H1 (cell line): ENCODE results near the gene MEN1. TPM values are rescaled to one million over a fixed set of nuclear protein-coding genes. Genes with fewer than 3 reads are reported as not detected.
A peak's percentile ranks its signal among the peaks of the same experiment; 100 is the strongest.

Experiments
- CTCF ChIA-PET: fragments of 300-600 bp; sonication (Branson Sonifier 250); formaldehyde crosslinking; loops from one replicate; lab custom pipeline; 2021; ENCODE audit not compliant: partially characterized antibody; lab: Charles Lee
- POLR2A ChIA-PET: fragments of 300-600 bp; sonication (Branson Sonifier 250); formaldehyde crosslinking; loops from one replicate; lab custom pipeline; 2021; ENCODE audit warnings: inconsistent platforms; ENCODE audit not compliant: partially characterized antibody; lab: Charles Lee
- DNase-seq, 2 experiments: peaks; one replicate each; pipeline versions ENCODE4 v3.0.0 to v3.0.0-alpha.2; 2010 to 2022; ENCODE audit warnings: low spot score in 2 of 2, low read depth in 1 of 2, mixed read lengths in 1 of 2
- FAIRE-seq: peaks from 2 replicates; lab custom pipeline; 2011; peaks lifted over from hg19 to GRCh38; lab: Jason Lieb, UNC
- H2AFZ ChIP-seq: 2 replicates; pipeline ENCODE4 v1.8.1; 2012; ENCODE audit warnings: low read length, inconsistent platforms
- H2AK5ac ChIP-seq: 2 replicates; pipeline ENCODE4 v1.6.1; 2013; ENCODE audit warnings: low read depth, low read length
- H2BK120ac ChIP-seq: replicated peaks from 2 replicates; pipeline ENCODE3; 2013; ENCODE audit warnings: low read depth, low read length, inconsistent platforms
- H2BK12ac ChIP-seq: 2 replicates; pipeline ENCODE4 v1.6.1; 2013; ENCODE audit warnings: low read depth, low read length
- H2BK15ac ChIP-seq: 2 replicates; pipeline ENCODE4 v1.6.1; 2013; ENCODE audit warnings: low read length
- H2BK20ac ChIP-seq: 2 replicates; pipeline ENCODE4 v1.6.1; 2013; ENCODE audit warnings: low read length
- H2BK5ac ChIP-seq: 2 replicates; pipeline ENCODE4 v1.6.1; 2013; ENCODE audit warnings: low read depth, low read length
- H3K14ac ChIP-seq: 2 replicates; pipeline ENCODE4 v1.6.1; 2013; ENCODE audit warnings: inconsistent platforms; ENCODE audit not compliant: insufficient read length
- H3K18ac ChIP-seq: 2 replicates; pipeline ENCODE4 v1.6.1; 2013; ENCODE audit warnings: low read length; ENCODE audit errors: extremely low read depth
- H3K23ac ChIP-seq: 2 replicates; pipeline ENCODE4 v1.6.1; 2013; ENCODE audit warnings: inconsistent platforms; ENCODE audit not compliant: insufficient read length
- H3K23me2 ChIP-seq: 2 replicates; pipeline ENCODE4 v1.6.1; 2013; ENCODE audit warnings: low read depth, low read length
- H3K27ac ChIP-seq: 2 replicates; pipeline ENCODE4 v1.6.1; 2011; ENCODE audit warnings: low read depth, low read length, inconsistent platforms
- H3K27me3 ChIP-seq, 4 experiments: replicated peaks in 1 of 4; 1 replicate in 1 of 4; 2 replicates in 3 of 4; pipeline versions ENCODE4 v1.6.1 to v1.8.1; 2011 to 2013; ENCODE audit warnings: low read length in 3 of 4, mild to moderate bottlenecking in 3 of 4, inconsistent platforms in 2 of 4, mixed read lengths in 2 of 4, moderate library complexity in 1 of 4; ENCODE audit not compliant: control insufficient read depth in 3 of 4, insufficient read depth in 3 of 4; ENCODE audit errors: extremely low read depth in 1 of 4
- H3K36me3 ChIP-seq, 4 experiments: 2 replicates each; pipeline versions ENCODE4 v1.6.1 to v1.8.1; 2011 to 2013; ENCODE audit warnings: mild to moderate bottlenecking in 4 of 4, low read length in 3 of 4, moderate library complexity in 2 of 4, control low read depth in 1 of 4, inconsistent platforms in 1 of 4; ENCODE audit not compliant: insufficient read depth in 4 of 4, control insufficient read depth in 2 of 4
- H3K4ac ChIP-seq: replicated peaks from 2 replicates; pipeline ENCODE3; 2013; ENCODE audit warnings: low read length, low read depth, mixed read lengths, inconsistent platforms; ENCODE audit not compliant: insufficient read length
- H3K4me1 ChIP-seq, 4 experiments: replicated peaks in 1 of 4; 1 replicate in 1 of 4; 2 replicates in 3 of 4; pipeline versions ENCODE4 v1.6.1 to v1.8.1; 2011 to 2013; ENCODE audit warnings: low read length in 3 of 4, inconsistent platforms in 2 of 4, mixed read lengths in 1 of 4; ENCODE audit not compliant: insufficient read depth in 4 of 4, control insufficient read depth in 3 of 4
- H3K4me2 ChIP-seq, 2 experiments: 2 replicates each; pipeline versions ENCODE4 v1.6.1 to v1.8.1; 2011 to 2013; ENCODE audit warnings: low read depth in 2 of 2, low read length in 2 of 2, control low read depth in 1 of 2, inconsistent platforms in 1 of 2, mild to moderate bottlenecking in 1 of 2; ENCODE audit not compliant: insufficient read depth in 1 of 2
- H3K4me3 ChIP-seq, 4 experiments: fragments of 200-600, 300-600 bp in 1 of 4; sonication (generic), shearing (Covaris generic), sonication (Bioruptor Twin) in 1 of 4; 2 replicates each; pipeline versions ENCODE4 v1.5.1 to v1.8.1; 2011 to 2016; ENCODE audit warnings: low read length in 4 of 4, low read depth in 3 of 4, control low read depth in 2 of 4, inconsistent platforms in 2 of 4, mild to moderate bottlenecking in 2 of 4, mixed read lengths in 1 of 4, moderate library complexity in 1 of 4; ENCODE audit not compliant: insufficient read depth in 2 of 4; ENCODE audit errors: extremely low read depth in 1 of 4
- H3K56ac ChIP-seq: replicated peaks from 2 replicates; pipeline ENCODE3; 2013; ENCODE audit warnings: low read depth, mild to moderate bottlenecking, mixed read lengths, low read length, inconsistent platforms; ENCODE audit not compliant: insufficient read length
- H3K79me1 ChIP-seq: 2 replicates; pipeline ENCODE4 v1.6.1; 2013; ENCODE audit warnings: low read depth, low read length, control low read depth
- H3K79me2 ChIP-seq, 2 experiments: 2 replicates each; pipeline versions ENCODE4 v1.6.1 to v1.8.1; 2012 to 2013; ENCODE audit warnings: low read length in 2 of 2, mild to moderate bottlenecking in 2 of 2, inconsistent platforms in 1 of 2; ENCODE audit not compliant: insufficient read depth in 2 of 2, control insufficient read depth in 1 of 2
- H3K9ac ChIP-seq, 4 experiments: replicated peaks in 1 of 4; 1 replicate in 1 of 4; 2 replicates in 3 of 4; pipeline versions ENCODE4 v1.6.1 to v1.8.1; 2011 to 2013; ENCODE audit warnings: low read depth in 3 of 4, low read length in 3 of 4, control low read depth in 2 of 4, mild to moderate bottlenecking in 2 of 4, moderate library complexity in 2 of 4, inconsistent platforms in 1 of 4; ENCODE audit errors: extremely low read depth in 1 of 4
- H3K9me3 ChIP-seq, 2 experiments: 2 replicates each; pipeline versions ENCODE4 v1.6.1 to v1.8.1; 2012 to 2013; ENCODE audit warnings: mild to moderate bottlenecking in 2 of 2, moderate library complexity in 2 of 2, control low read depth in 1 of 2, inconsistent platforms in 1 of 2, low read depth in 1 of 2, low read length in 1 of 2, mixed read lengths in 1 of 2; ENCODE audit not compliant: insufficient read depth in 2 of 2
- H4K20me1 ChIP-seq, 2 experiments: replicated peaks in 1 of 2; 2 replicates each; pipeline versions ENCODE3 to v1.8.1; 2011 to 2013; ENCODE audit warnings: inconsistent platforms in 2 of 2, low read length in 2 of 2, mild to moderate bottlenecking in 1 of 2; ENCODE audit not compliant: insufficient read depth in 2 of 2, control insufficient read depth in 1 of 2
- H4K5ac ChIP-seq: 2 replicates; pipeline ENCODE4 v1.6.1; 2013; ENCODE audit warnings: low read length, low read depth, mixed read lengths, inconsistent platforms; ENCODE audit not compliant: insufficient read length
- H4K8ac ChIP-seq: 2 replicates; pipeline ENCODE4 v1.8.0; 2013; ENCODE audit warnings: mild to moderate bottlenecking, moderate library complexity, low read length, inconsistent platforms; ENCODE audit not compliant: insufficient read depth; ENCODE audit errors: extremely low read depth
- H4K91ac ChIP-seq: replicated peaks from 2 replicates; pipeline ENCODE3; 2013; ENCODE audit warnings: low read length, mixed read lengths, inconsistent platforms; ENCODE audit not compliant: insufficient read length
- KDM1A ChIP-seq: fragments of 200-600, 300-600 bp; sonication (generic); IDR thresholded peaks from 2 replicates; pipeline ENCODE4 v1.7.1; 2016; ENCODE audit warnings: mild to moderate bottlenecking, low read length, borderline replicate concordance
- RBBP5 ChIP-seq: IDR thresholded peaks from 2 replicates; pipeline ENCODE4 v1.7.1; 2012; ENCODE audit warnings: low read depth, mild to moderate bottlenecking, inconsistent platforms, low read length, moderate library complexity, borderline replicate concordance
- whole genome bisulfite sequencing, 2 experiments: shearing (Covaris generic) in 1 of 2; methylation state at CpG; one replicate each; pipeline versions ENCODE4 v1.1.6 to v1.1.7; 2013 to 2015; ENCODE audit warnings: low lambda C conversion rate in 2 of 2, mixed read lengths in 2 of 2, inconsistent platforms in 1 of 2, low coverage in 1 of 2, missing lambda C conversion rate in 1 of 2; ENCODE audit not compliant: insufficient replicate concordance in 2 of 2, insufficient coverage in 1 of 2, insufficient read length in 1 of 2; ENCODE audit errors: extremely low coverage in 1 of 2, missing lambda C conversion rate in 1 of 2; 5-methylcytosine and 5-hydroxymethylcytosine counted together
- polyA plus RNA-seq, 7 experiments: library from polyadenylated mRNA; depleted of rRNA in 3 of 7; stranded (reverse) in 5 of 7; unstranded in 2 of 7; fragments of >200 nt in 5 of 7; fragments of 200-250 nt in 2 of 7; gene quantifications; 1 replicate in 5 of 7; 2 replicates in 1 of 7; 4 replicates in 1 of 7; pipeline versions ENCODE4 v1.2.1 to v1.2.3, GENCODE V29; 2011 to 2013; ENCODE audit warnings: missing spikeins in 2 of 7, mixed read lengths in 2 of 7
- total RNA-seq: library from RNA; stranded (reverse); fragmentation: NEBNext Ultra II Directional; extraction: Animal tissue kit (Norgen Biotek cat#: 25700); gene quantifications from 2 replicates; pipeline ENCODE4 v1.2.1, GENCODE V29; 2021

The MEN1 gene
- total and polyA plus RNA-seq, 2 of the 8 experiments (the other 6 are each of a cell fraction or from before 2014, with no cell fraction given), result 47.2 to 56.3 TPM

- H3K9ac ChIP-seq, result no peak overlapping the region
- H2AK5ac ChIP-seq, result peak overlapping the region; percentile 59; the same call in 1 of the 2 replicates
- no peak for DNase-seq
- peaks cover 0 to 7% (median 2%) of the 10 kb centered on the region in 4 experiments; a peak in 3 of 8 replicates for H3K36me3 ChIP-seq
- H3K27ac ChIP-seq, result no peak overlapping the region
- peak overlapping the region; percentile 61 for H3K18ac ChIP-seq
- POLR2A ChIA-PET, result interaction anchor here (0.6 to 42.9 kb wide), 6 partner anchors 7 to 404 kb away, joined by 3 to 1087 read pairs (median 4); partner anchors contain the start of genes PYGM, RASGRP2 and SF1
- peak overlapping the region; percentile 78; the same call in 1 of the 2 replicates for H2BK12ac ChIP-seq
- H3K4me3 ChIP-seq, result peak overlapping the region in 3 of 4 experiments; percentile 3 to 32 (median 23); a peak in 5 of 8 replicates
- H3K4me1 ChIP-seq, result peaks cover 18 to 55% (median 42%) of the 10 kb centered on the region in 4 experiments
- CTCF ChIA-PET, result interaction anchor here (0.5 to 23.6 kb wide), 12 partner anchors 9 to 1092 kb away, joined by 3 to 376 read pairs (median 3); partner anchors contain the start of gene RASGRP2
- H2BK15ac ChIP-seq, result no peak overlapping the region
- H4K5ac ChIP-seq, result peak overlapping the region; percentile 24
- no peak overlapping the region for H3K4ac ChIP-seq
- H3K56ac ChIP-seq, result no peak overlapping the region
- peak overlapping the region; percentile 32 to 57 for H3K4me2 ChIP-seq
- no peak overlapping the region for H4K91ac ChIP-seq
- peaks cover 0 to 1% of the 10 kb centered on the region in 2 experiments for H4K20me1 ChIP-seq
- H3K9me3 ChIP-seq, result no peaks in the 10 kb centered on the region
- 73% methylated on average over 20 of the region's 21 CpGs; no CpG with 5 or more reads in 1 of the 2 experiments for WGBS, 2 experiments
- H2BK20ac ChIP-seq, result peak overlapping the region; percentile 13; the same call in 1 of the 2 replicates
- no peaks in the 10 kb centered on the region for H3K23me2 ChIP-seq
- H3K14ac ChIP-seq, result no peak overlapping the region
- H3K79me2 ChIP-seq, result no peaks in the 10 kb centered on the region
- no peaks in the 10 kb centered on the region for H3K79me1 ChIP-seq
- H3K27me3 ChIP-seq, result no peaks in the 10 kb centered on the region
- no peak for FAIRE-seq
- H2AFZ ChIP-seq, result no peak overlapping the region
- H2BK120ac ChIP-seq, result no peak overlapping the region
- peak overlapping the region; percentile 17; the same call in 1 of the 2 replicates for H2BK5ac ChIP-seq
- no peak overlapping the region for H4K8ac ChIP-seq
- H3K23ac ChIP-seq, result no peak overlapping the region
- TF ChIP-seq RBBP5, result 0 out of 2 replicates have a peak, but pooled peaks have one; percentile 10
- no peak for TF ChIP-seq KDM1A
Measured at GRCh38 chr11:64759131-64759721, 51.1 kb downstream of the MEN1 start.
